Trophoblast cell (in vitro differentiated cells and primary cell): ENCODE data around the gene FAM83B.

ENCODE experiments used
- DNase-seq, 2 donors: peaks; one replicate each; pipeline ENCODE4 v3.0.0-alpha.2; 2016
- H2AFZ ChIP-seq: 2 replicates; pipeline ENCODE4 v1.6.1; 2013; ENCODE audit warnings: low read length, moderate library complexity, mild to moderate bottlenecking; ENCODE audit not compliant: insufficient read depth, poor library complexity
- H2AK5ac ChIP-seq: 2 replicates; pipeline ENCODE4 v1.6.1; 2013; ENCODE audit warnings: mild to moderate bottlenecking, low read length
- H2BK120ac ChIP-seq: 2 replicates; pipeline ENCODE4 v1.6.1; 2013; ENCODE audit warnings: low read length, mild to moderate bottlenecking, moderate library complexity; ENCODE audit not compliant: insufficient read depth, poor library complexity
- H2BK12ac ChIP-seq: 2 replicates; pipeline ENCODE4 v1.6.1; 2013; ENCODE audit warnings: mild to moderate bottlenecking, low read length, moderate library complexity
- H2BK5ac ChIP-seq: 2 replicates; pipeline ENCODE4 v1.6.1; 2013; ENCODE audit warnings: low read length, low read depth, moderate library complexity, mild to moderate bottlenecking; ENCODE audit not compliant: poor library complexity
- H3K14ac ChIP-seq: 2 replicates; pipeline ENCODE4 v1.6.1; 2013; ENCODE audit warnings: mild to moderate bottlenecking, low read length
- H3K18ac ChIP-seq: 2 replicates; pipeline ENCODE4 v1.6.1; 2013; ENCODE audit warnings: mild to moderate bottlenecking, low read length
- H3K23ac ChIP-seq: 2 replicates; pipeline ENCODE4 v1.6.1; 2013; ENCODE audit warnings: low read length
- H3K27ac ChIP-seq: 2 replicates; pipeline ENCODE4 v1.5.1; 2013; ENCODE audit warnings: low read depth, mild to moderate bottlenecking, inconsistent platforms, low read length, moderate library complexity
- H3K27me3 ChIP-seq: 2 replicates; pipeline ENCODE4 v1.6.1; 2013; ENCODE audit warnings: inconsistent platforms, mild to moderate bottlenecking, low read length, moderate library complexity; ENCODE audit not compliant: insufficient read depth
- H3K36me3 ChIP-seq, 2 experiments: 1 replicate in 1 of 2; 2 replicates in 1 of 2; pipeline ENCODE4 v1.6.1; 2013; ENCODE audit warnings: low read length in 2 of 2, mild to moderate bottlenecking in 2 of 2, moderate library complexity in 1 of 2; ENCODE audit not compliant: insufficient read depth in 2 of 2, control insufficient read depth in 1 of 2
- H3K4ac ChIP-seq: 2 replicates; pipeline ENCODE4 v1.6.1; 2013; ENCODE audit warnings: low read depth, mild to moderate bottlenecking, low read length, moderate library complexity
- H3K4me1 ChIP-seq, 2 experiments: 1 replicate in 1 of 2; 2 replicates in 1 of 2; pipeline ENCODE4 v1.6.1; 2013; ENCODE audit warnings: low read length in 2 of 2, mild to moderate bottlenecking in 2 of 2, moderate library complexity in 1 of 2; ENCODE audit not compliant: insufficient read depth in 2 of 2, control insufficient read depth in 1 of 2
- H3K4me2 ChIP-seq: 2 replicates; pipeline ENCODE4 v1.6.1; 2013; ENCODE audit warnings: inconsistent platforms, mild to moderate bottlenecking, low read length, moderate library complexity
- H3K4me3 ChIP-seq: 2 replicates; pipeline ENCODE4 v1.5.1; 2013; ENCODE audit warnings: mild to moderate bottlenecking, low read depth, low read length, inconsistent platforms
- H3K79me1 ChIP-seq: one replicate; pipeline ENCODE4 v1.6.1; 2013; ENCODE audit warnings: low read length
- H3K79me2 ChIP-seq: 2 replicates; pipeline ENCODE4 v1.6.1; 2013; ENCODE audit warnings: low read length, mild to moderate bottlenecking; ENCODE audit not compliant: control insufficient read depth, insufficient read depth, poor library complexity
- H3K9ac ChIP-seq: 2 replicates; pipeline ENCODE4 v1.6.1; 2013; ENCODE audit warnings: mild to moderate bottlenecking, low read length
- H3K9me3 ChIP-seq: 2 replicates; pipeline ENCODE4 v1.6.1; 2013; ENCODE audit warnings: low read depth, mild to moderate bottlenecking, control low read depth, inconsistent platforms, low read length; ENCODE audit not compliant: insufficient read depth
- H4K12ac ChIP-seq: 2 replicates; pipeline ENCODE4 v1.6.1; 2013; ENCODE audit warnings: low read depth, mild to moderate bottlenecking, low read length, moderate library complexity
- H4K8ac ChIP-seq: 2 replicates; pipeline ENCODE4 v1.6.1; 2013; ENCODE audit warnings: low read depth, mild to moderate bottlenecking, low read length, moderate library complexity
- H4K91ac ChIP-seq: one replicate; pipeline ENCODE4 v1.6.1; 2013; ENCODE audit warnings: low read depth, mild to moderate bottlenecking, low read length, moderate library complexity
- WGBS: extraction: QIAGEN DNeasy Blood & Tissue Kit; methylation state at CpG from one replicate; pipeline ENCODE4 v1.1.7; 2013; ENCODE audit warnings: missing lambda C conversion rate; ENCODE audit not compliant: insufficient read length, insufficient coverage; ENCODE audit errors: extremely low coverage; 5-methylcytosine and 5-hydroxymethylcytosine counted together

FAM83B gene

DNA sequence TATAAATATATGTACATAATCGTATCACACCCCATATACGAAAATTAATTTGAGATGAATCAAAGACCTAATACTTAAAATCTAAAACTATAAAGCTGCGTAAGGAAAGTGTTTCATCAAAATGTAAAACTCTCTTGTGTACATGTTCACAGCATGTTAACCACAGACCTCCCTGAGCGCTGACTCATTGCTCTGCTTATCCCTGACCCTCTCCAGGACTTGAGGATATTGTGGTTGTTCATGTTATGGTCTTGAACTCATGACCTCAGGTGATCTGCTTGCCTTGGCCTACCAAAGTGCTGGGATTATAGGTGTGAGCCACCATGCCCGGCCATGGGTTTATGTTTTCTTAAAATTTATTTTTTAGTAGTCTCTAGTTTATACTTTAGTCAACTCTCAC is 14.2 kb downstream of the FAM83B start:
- H3K79me1 ChIP-seq = no peaks in the 10 kb centered on the region
- H4K12ac ChIP-seq = no peak overlapping the region
- H3K4me3 ChIP-seq = no peak overlapping the region
- H2AK5ac ChIP-seq = no peak overlapping the region
- H3K36me3 ChIP-seq = no peaks in the 10 kb centered on the region
- H3K27ac ChIP-seq = no peak overlapping the region
- H4K91ac ChIP-seq = no peak overlapping the region
- no peaks in the 10 kb centered on the region for H3K9me3 ChIP-seq
- DNase-seq = no peak
- H2AFZ ChIP-seq = no peak overlapping the region
- no peak overlapping the region for H3K9ac ChIP-seq
- no peak overlapping the region for H2BK120ac ChIP-seq
- H3K4ac ChIP-seq = no peak overlapping the region
- H3K14ac ChIP-seq = no peak overlapping the region
- no peak overlapping the region for H3K18ac ChIP-seq
- no CpG with 5 or more reads among the region's 5 CpGs for WGBS
- H3K27me3 ChIP-seq = no peaks in the 10 kb centered on the region
- no peak overlapping the region for H3K4me2 ChIP-seq
- no peak overlapping the region for H4K8ac ChIP-seq
- peaks cover 2 to 5% of the 10 kb centered on the region in 2 experiments for H3K4me1 ChIP-seq
- H2BK12ac ChIP-seq = no peak overlapping the region
- H3K79me2 ChIP-seq = peaks cover 2% of the 10 kb centered on the region
- no peak overlapping the region for H2BK5ac ChIP-seq
- H3K23ac ChIP-seq = no peak overlapping the region

GRCh38 chr6:54861905-54862616 is 15.5 kb downstream of the FAM83B start:
- Histone ChIP-seq H3K4ac (peak overlapping the region; percentile 88), H4K8ac (no peak overlapping the region), H3K4me2 (no peak overlapping the region), H2AFZ (no peak overlapping the region), H2BK120ac (no peak overlapping the region), H3K79me2 (peaks cover 2% of the 10 kb centered on the region), H3K4me3 (no peak overlapping the region), H2AK5ac (peak overlapping the region; percentile 76), H3K23ac (no peak overlapping the region), H3K14ac (no peak overlapping the region), H3K36me3 (no peaks in the 10 kb centered on the region), H4K12ac (no peak overlapping the region), H4K91ac (no peak overlapping the region), H3K27ac (no peak overlapping the region), H2BK12ac (peak overlapping the region; percentile 69), H3K9ac (no peak overlapping the region), H3K9me3 (no peaks in the 10 kb centered on the region), H3K79me1 (no peaks in the 10 kb centered on the region), H3K18ac (no peak overlapping the region), H3K4me1 (peaks cover 2 to 5% of the 10 kb centered on the region in 2 experiments), H2BK5ac (peak overlapping the region; percentile 33), H3K27me3 (no peaks in the 10 kb centered on the region)
- no peak for DNase-seq
- WGBS = no CpG with 5 or more reads among the region's 10 CpGs

- Histone ChIP-seq H2BK12ac (no peak overlapping the region), H3K23ac (no peak overlapping the region), H3K9ac (no peak overlapping the region), H2BK120ac (no peak overlapping the region), H3K18ac (no peak overlapping the region), H4K12ac (no peak overlapping the region), H3K4me2 (no peak overlapping the region), H3K4ac (no peak overlapping the region), H3K14ac (no peak overlapping the region), H3K4me3 (no peak overlapping the region), H3K27me3 (no peaks in the 10 kb centered on the region), H3K27ac (no peak overlapping the region), H3K9me3 (no peaks in the 10 kb centered on the region), H3K79me1 (peaks cover 3% of the 10 kb centered on the region), H2AFZ (no peak overlapping the region), H4K91ac (no peak overlapping the region), H3K79me2 (peaks cover 2% of the 10 kb centered on the region), H4K8ac (no peak overlapping the region), H2BK5ac (no peak overlapping the region), H3K36me3 (no peaks in the 10 kb centered on the region), H2AK5ac (no peak overlapping the region), H3K4me1 (peaks cover 6 to 11% of the 10 kb centered on the region in 2 experiments)
- no CpG with 5 or more reads among the region's 2 CpGs for WGBS
- no peak for DNase-seq
These were observed 17.7 kb downstream of the FAM83B start for GRCh38 chr6:54864272-54864671.

DNA sequence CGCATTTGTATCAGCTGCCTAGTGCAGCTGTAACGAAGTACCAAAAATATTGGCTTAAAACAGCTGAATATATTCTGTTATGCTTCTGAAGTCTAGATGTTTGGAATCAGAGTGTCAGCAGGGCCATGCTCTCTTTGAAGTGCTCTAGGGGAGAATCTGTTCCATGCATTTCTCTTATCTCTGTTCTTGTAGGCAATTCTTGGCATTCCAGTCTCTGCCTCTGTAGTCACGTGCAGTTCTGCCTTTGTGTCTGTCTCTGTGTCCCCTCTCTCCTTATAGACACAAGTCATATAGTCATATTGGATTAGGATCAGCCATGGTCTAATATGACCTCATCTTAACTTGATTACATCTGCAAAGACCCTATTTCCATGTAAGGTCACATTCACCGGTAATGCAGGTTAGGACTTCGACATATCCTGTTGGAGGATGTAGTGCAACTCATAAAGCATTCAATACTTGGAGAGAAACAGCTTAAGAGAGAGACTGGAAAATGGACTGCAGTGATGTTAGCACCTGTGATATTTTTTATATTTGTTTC is 18.6 kb downstream of the FAM83B start:
- DNase-seq = peak in 1 of 2 donors; percentile 51
- Histone ChIP-seq H3K4ac (no peak overlapping the region), H2AK5ac (no peak overlapping the region), H3K9ac (no peak overlapping the region), H4K91ac (no peak overlapping the region), H3K4me1 (peaks cover 6 to 11% of the 10 kb centered on the region in 2 experiments), H2BK12ac (no peak overlapping the region), H3K4me2 (peak overlapping the region; percentile 50), H3K9me3 (no peaks in the 10 kb centered on the region), H3K14ac (no peak overlapping the region), H3K27ac (peak overlapping the region; percentile 73), H2BK5ac (no peak overlapping the region), H4K8ac (no peak overlapping the region), H3K36me3 (no peaks in the 10 kb centered on the region), H2AFZ (no peak overlapping the region), H2BK120ac (no peak overlapping the region), H3K27me3 (no peaks in the 10 kb centered on the region), H3K18ac (no peak overlapping the region), H3K79me1 (peaks cover 3% of the 10 kb centered on the region), H4K12ac (no peak overlapping the region), H3K79me2 (peaks cover 2% of the 10 kb centered on the region), H3K23ac (no peak overlapping the region), H3K4me3 (no peak overlapping the region)
- no CpG with 5 or more reads among the region's 5 CpGs for WGBS
